IPS-18c (cell line): ENCODE results near the gene TNPO2.
"Not testable (repeated sequence)": the region's sequence is repeated elsewhere in the genome, so short reads cannot be mapped to it uniquely, and the experiment has no call there.

Experiments used
- H3K4me3 ChIP-seq: 2 replicates; pipeline ENCODE4 v1.7.0; 2013; ENCODE audit warnings: low read depth, mild to moderate bottlenecking, low read length, moderate library complexity; ENCODE audit not compliant: insufficient read depth
- H3K9me3 ChIP-seq: one replicate; pipeline ENCODE4 v1.6.1; 2013; ENCODE audit warnings: mild to moderate bottlenecking, low read length, moderate library complexity; ENCODE audit not compliant: control insufficient read depth, insufficient read depth

Gene TNPO2

DNA sequence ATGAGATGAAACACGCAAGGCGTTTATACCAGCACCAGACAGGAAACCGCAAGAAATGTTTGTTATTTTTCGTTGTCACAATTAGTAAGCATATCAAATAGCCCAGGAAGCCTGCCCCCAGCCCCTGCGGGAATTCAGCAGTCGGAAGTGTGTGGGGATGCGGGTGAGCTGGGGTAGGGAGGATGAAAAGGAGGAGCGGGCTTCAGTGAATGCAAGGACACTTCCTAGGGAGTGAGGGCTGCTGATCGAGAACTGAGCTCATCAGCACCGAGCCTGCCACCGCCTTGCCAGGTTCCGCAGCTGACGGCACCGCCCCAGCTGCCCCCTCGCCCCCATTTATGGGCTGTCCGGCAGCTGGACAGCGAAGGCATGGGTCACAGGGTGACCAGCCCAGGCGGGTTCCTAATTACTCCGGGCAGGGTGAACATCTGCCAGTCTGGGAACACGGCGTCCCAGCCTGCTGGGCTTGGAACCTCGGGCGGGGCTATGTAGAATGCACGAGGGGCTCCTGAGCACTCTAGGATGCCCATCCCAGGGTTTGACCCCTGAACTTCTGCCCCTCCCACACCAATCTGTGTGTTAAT lies 26.3 kb upstream of the TNPO2 start:
- H3K4me3 ChIP-seq = no peak overlapping the region; the same call in 1 of the 2 replicates

DNA sequence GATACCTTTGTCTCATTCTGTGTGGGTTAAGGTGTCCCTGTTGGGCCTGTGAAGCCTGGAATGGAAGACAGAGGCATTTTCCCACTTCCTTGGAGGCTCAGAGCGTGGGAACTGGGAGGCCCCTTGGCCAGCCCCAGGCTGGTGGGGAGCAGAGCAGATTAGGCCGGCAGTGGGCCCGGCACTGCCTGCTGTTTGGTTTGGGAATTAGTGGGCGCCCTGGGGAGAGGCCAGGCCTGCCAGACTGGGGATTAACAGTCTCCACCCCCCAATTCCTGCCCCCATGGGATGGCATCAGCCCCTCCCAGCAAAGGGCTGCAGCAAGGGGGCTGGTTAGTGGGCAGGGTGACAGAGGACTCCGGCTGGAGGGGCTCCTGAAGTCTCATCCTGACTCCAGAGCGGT lies 24.8 kb upstream of the TNPO2 start:
- no peak overlapping the region for H3K4me3 ChIP-seq
- no peaks in the 10 kb centered on the region for H3K9me3 ChIP-seq

More for the DNA sequence above, 26.3 kb upstream of the TNPO2 start:
- no peaks in the 10 kb centered on the region for H3K9me3 ChIP-seq

DNA sequence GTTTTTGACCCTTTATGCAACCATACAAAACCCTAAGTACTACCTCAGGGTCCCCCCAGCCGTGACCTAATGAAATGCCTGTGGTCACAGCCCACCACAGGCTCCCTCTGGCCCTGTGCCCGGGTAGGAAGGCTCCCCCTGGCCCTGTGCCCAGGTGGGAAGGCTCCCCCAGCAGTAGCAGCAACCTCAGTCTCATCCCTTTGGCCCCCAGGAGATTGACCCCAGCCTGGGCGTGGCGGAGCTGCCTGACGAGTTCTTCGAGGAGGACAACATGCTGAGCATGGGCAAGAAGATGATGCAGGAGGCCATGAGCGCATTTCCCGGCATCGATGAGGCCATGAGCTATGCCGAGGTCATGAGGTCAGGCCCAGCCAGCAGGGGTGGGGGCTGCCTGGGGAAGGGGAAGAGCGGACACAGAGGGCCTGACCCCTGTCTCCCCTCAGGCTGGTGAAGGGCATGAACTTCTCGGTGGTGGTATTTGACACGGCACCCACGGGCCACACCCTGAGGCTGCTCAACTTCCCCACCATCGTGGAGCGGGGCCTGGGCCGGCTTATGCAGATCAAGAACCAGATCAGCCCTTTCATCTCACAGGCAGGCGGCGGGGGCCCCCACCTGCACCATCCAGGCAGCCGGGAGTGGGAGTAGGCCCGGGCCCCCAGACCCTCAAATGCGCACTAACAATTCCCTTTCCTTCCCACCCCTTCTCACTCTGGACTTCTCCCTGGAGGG lies 21.6 kb upstream of the TNPO2 start:
- no peaks in the 10 kb centered on the region for H3K9me3 ChIP-seq
- no peak overlapping the region for H3K4me3 ChIP-seq

DNA sequence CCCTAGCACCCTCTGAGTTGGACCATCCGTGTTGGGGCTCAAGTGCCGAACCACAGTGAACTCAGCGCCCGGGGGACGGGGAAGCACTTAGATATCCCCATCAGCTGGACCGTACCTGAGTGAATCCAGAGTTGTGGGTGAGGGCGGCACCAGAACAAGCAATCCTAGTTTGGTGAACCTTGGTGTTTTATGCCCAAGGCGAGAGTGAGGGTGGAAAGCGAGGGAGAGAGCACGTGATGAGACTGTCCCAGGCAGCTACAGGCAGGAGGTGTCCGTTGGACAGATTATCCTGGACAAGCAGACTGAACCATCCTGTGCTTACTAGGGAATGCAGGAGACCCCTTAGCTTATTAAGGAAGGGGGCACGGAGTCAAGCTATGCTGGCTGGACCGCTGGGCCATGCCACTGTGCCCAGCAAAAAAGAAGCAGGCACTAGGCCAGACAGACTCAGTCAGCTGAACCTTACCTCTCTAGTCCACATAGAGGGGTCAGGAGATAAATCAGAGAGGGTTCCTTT lies 14.2 kb upstream of the TNPO2 start:
- Histone ChIP-seq H3K4me3 (peak overlapping the region; percentile 79), H3K9me3 (no peaks in the 10 kb centered on the region)

DNA sequence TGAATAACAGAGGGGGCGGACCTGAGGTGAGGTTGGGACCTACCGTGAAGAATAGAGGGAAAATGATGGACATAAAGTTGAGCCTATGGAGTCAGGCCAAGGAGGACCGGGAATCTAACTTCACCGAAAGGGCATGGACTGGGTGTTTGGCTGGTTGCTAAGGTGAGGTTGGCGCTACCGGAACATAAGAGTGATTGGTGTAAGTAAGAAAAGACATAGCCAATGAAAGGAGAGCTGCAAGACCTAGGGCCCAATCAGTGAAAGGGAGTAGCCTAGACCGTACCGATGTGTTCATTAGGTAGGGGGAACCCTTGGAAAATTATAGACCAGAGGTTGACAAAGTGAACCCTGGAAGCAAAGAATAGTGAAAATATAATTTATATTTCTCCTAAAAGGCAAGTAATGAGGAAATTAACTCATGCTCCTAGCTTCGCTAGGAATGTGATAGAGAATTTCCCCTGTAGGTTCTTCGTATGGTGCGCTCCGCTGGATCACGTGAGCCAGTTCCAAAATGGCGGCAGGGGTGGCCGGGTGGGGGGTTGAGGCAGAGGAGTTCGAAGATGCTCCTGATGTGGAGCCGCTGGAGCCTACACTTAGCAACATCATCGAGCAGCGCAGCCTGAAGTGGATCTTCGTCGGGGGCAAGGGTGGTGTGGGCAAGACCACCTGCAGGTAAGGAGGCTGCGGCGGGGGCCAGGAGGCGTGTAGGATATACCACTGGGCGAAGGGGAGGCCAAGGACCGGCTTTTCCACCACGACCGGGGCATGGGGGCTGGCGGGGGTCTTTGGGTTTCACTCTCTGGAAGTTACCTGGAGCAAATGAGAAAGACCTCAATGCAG lies 13.5 kb upstream of the TNPO2 start, which contains the start of gene GET3:
GET3 (plus strand) TSS at position 503 of the 840 bp plus-strand sequence; CDS start at position 512, 9 bp downstream.
- H3K4me3 ChIP-seq = peak within 1 kb of the TSS; percentile 79
- H3K9me3 ChIP-seq = no peaks in the 10 kb centered on the region

DNA sequence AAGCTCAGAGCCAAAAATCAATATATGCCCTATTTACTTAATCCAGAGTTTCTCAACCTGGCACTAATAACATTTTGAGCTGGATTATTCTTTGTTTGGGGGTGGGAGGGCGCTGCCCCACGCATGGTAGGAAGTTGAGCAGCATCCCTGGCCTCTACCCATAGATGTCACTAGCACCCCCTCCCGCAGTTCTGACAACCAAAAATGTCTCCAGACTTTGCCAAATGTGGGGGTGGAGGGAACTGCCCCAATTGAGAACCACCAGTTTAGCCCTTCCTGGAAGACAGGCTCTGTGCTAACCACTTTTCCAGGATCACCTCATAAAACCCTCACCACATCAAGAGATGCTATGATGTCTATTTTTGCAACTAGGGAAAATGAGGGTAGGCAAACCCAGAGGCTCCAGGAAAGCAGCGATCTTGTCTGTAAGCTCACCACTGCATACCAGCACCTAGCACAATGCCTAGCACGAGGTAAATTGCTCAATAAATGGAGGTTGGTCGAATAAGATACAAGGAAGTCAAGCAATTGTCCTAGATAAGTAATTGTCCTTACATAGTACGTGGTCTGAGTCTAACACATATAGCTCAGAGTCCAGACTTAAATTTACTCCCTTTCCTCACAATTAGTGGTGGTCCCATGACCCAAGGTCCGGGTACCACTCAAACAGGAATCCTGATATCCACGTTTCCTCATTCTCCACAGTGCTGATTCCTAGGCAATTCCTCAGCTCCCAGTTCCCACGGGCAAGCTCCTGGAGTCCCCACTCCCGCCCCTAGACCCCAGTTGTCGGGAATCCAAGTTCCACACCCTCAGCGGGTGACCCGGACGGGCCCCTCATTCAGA lies 9.9 kb upstream of the TNPO2 start:
- H3K9me3 ChIP-seq = no peaks in the 10 kb centered on the region
- H3K4me3 ChIP-seq = peak overlapping the region; percentile 94

DNA sequence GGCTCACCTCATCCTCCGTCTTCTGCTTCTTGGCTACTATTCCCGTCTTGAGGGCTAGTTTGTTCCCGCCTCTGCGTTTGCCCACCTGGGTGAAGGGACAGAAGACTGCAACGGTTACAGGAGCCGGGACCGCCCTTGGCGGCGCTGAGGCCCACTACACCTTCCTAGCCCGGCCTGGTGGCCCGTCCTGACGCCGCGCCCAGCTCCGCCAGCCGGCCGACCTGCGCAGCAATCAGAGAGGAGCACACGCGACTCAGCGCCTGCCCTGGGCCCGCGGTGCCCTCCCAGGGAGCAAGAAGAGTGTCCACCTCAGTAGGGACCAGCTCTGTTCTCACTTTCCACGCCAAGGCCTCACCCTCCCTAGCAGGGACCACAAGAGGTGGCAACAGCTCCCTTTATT lies 7.6 kb upstream of the TNPO2 start:
- Histone ChIP-seq H3K4me3 (no peak overlapping the region), H3K9me3 (no peaks in the 10 kb centered on the region)

DNA sequence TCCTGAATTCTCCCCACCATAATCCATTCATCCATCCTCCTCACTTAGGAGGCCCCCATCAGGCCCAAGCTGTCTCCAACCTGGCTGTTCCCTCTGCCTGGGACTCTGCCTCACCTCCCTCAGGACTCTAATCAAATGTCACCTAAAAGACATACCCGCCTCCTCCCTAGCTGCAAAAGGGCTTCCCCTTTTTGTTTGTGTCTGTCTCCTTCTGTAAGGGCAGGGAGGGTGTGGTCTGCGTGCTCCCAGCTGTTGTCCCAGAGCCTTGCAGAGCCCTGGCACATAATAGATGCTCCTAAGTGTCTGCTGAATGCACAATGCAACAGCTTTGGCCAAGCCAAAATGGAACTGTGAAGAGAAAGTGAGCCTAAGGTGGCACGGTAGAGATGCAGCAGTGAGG lies 6.3 kb upstream of the TNPO2 start:
- no peak overlapping the region for H3K4me3 ChIP-seq
- no peaks in the 10 kb centered on the region for H3K9me3 ChIP-seq

DNA sequence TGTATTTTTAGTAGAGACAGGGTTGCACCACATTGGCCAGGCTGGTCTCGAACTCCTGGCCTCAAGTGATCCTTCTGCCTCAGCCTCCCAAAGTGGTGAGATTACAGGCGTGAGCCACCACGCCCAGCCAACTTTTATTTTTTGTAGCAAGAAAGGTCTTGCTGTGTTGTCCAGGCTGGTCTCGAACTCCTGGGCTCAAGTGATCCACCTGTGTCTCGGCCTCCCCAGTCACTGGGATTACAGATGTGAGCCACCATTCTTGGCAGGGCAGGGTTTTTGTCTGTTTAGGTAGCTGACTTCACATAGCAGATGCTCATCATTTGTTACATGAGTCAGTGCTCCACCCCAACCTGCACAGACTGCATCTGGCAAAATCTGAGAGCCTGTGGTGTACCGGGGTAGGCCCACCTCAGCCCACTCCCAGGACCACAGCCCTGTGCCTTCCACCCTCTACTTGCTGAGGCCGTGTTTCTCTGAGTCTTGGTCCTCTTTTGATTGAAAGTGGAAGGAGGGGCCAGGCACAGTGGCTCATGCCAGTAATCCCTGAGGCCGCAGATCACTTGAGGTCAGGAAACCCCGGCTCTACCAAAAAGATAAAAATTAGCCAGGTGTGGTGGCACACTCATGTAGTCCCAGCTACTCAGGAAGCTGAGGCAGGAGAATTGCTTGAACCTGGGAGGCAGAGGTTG lies 4.2 kb upstream of the TNPO2 start:
- Histone ChIP-seq H3K4me3 (no peak overlapping the region), H3K9me3 (no peaks in the 10 kb centered on the region)

DNA sequence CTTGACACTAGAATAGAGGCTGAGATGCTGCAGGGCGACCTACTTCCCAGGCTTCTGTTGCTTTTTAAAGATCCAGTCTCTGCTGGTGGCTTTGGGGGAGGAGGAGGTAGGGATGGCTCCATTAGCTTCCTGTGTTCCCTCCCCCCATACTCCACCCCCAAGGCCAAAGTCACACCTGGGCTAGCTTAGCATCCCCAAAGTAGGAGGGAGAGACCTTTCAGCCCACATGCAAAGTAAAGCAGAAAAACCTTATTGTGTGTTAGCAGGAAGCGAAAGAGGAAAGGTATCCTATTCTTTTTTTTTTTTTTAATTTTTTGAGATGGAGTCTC lies 3.2 kb upstream of the TNPO2 start:
- Histone ChIP-seq H3K4me3 (no peak overlapping the region), H3K9me3 (no peaks in the 10 kb centered on the region)

DNA sequence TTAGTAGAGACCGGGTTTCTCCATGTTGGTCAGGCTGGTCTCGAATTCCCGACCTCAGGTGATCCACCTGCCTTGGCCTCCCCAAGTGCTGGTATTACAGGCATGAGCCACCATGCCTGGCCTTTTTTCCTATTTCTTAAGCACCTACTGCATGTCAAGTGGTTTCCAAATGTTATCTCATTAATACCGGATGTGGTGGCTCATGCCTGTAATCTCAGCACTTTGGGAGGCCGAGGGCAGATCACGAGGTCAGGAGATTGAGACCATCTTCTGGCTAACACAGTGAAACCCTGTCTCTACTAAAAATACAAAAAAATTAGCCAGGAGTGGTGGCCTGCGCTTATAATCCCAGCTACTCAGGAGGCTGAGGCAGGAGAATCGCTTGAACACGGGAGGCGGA lies 1.9 kb upstream of the TNPO2 start:
- not testable (repeated sequence) for H3K9me3 ChIP-seq, H3K4me3 ChIP-seq

DNA sequence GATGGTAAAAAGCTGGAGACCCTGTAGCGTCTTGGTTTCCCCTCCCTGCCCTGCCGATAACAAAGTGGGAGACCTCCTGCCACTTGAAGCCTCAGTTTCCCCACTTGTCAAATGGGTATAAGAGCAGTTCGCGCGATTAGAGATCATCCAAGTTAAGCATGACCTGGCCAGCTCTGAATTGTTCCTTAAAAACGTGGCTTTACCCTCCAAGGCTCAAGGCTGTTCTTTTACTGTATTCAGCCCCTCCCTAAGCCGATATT lies 421 bp downstream of the TNPO2 start:
- Histone ChIP-seq H3K4me3 (peak overlapping the region; percentile 98), H3K9me3 (peaks cover 2% of the 10 kb centered on the region)

DNA sequence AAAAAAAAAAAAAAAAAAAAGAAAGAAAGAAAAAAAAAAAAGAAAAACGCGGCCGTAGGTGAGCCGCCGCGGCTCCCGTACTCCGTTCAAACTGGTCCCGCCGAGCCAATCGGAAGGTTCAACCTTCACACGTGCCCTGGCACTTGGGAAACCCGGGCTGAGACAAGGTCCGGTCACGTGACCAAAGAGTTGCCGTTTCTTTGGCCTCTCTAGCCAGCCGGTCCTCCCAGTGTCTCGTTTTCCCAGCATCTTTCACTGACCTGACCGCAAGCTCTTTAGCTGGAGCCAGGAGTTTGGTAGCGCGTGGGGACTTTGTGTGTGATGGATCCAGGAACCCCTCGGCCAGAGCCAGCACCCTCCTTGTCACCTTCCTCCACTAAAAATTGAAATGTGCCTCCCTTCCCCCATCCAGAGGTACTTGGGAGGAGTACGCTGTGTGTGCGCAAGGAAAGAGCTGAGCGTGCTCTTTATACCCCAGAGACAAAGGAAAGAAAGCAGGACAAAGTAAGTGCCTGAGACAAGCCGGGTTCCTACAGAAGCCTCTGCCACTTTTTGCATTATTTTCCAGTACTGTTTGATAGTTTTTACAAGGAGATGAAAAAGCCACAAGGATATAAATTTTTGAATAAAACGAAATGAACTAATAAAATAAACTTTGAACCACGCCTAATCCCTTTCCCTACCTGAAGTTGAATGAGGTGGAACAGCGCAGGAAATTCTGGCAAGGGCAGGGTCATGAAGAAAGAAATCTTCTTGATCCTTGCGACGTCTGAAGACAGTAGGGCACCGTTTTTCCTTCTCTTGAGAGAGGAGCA lies 959 bp downstream of the TNPO2 start:
- peak overlapping the region; percentile 98 for H3K4me3 ChIP-seq
- peaks cover 2% of the 10 kb centered on the region for H3K9me3 ChIP-seq

DNA sequence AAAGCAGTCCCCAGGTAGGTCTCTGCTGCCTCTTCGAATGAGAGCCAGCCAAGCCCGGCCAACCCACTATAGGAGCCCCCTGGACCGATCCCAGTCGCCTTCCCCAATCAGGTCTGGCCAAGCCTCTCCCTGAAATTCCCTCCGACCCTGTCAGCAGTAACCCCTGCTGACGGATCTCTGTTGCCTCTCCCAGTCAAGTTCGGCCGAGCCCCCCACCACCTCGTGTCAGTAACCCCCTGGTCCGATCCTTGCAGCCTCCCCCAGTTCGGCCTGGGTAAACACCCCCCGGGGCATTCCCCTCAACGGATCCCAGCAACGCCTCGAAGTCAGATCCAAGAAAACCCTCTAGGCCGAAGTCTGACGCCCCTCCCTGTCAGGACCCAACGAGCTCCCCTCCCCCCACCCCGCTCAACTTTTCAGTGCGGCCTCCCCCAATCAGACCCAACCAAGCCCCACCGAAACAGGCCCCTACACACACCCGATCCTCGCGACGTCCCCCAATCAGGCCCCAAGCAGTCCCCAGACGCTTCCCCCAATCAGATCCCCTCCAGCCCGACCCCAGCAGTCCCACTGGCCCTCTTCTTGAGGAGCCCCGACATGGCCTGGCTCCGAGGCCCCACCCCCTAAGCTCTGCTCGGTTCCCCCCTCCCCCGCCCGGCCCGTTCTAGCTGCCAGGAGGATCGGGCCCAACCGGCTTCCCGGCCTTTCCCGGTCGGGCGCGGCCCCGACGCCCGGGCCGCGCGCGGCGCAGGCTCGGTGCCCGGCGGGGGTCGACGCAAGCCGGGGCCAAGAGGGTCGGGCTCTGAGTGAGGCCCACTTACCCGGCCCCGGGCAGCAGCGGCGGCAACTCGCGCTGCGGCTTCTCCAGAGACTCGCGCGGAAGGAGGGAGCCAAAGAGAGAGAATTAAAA lies 1.8 kb downstream of the TNPO2 start:
- peaks cover 2% of the 10 kb centered on the region for H3K9me3 ChIP-seq
- H3K4me3 ChIP-seq = peak overlapping the region; percentile 98
